ENCODE data around the gene SMG6. TPM values are rescaled to one million over a fixed set of nuclear protein-coding genes. Genes with fewer than 3 reads are reported as not detected.

SMG6 gene
- total RNA-seq, 1 donor from 2014 or later, result 58.7 TPM

- ATAC-seq (peak; percentile 4), DNase-seq (ENCODE audit: low spot score) (peak; percentile 23)
- intact Hi-C loops (cut with DNase I), result no loop called here
Measured at GRCh38 chr17:2191227-2191626, 112.4 kb downstream of the SMG6 start.

DNA sequence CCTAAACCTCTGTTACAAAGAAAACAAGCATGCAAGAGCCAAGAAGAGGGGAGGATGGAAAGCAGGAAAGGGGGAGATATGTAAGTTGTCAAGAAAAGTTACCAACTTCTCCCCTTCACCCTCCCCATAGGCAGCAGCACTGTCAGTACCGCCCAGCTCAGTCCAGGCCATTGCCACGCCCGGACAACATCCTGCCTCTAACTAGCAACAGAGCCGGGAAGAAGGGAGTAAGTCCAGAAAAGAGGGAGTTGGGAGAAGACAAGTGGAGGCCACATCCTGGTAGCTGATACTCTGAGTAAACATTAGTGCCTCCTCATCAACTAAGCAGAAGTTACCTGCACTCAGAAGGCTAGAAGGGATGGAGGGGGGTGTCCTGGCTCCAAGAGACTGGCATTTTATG is 113.6 kb downstream of the SMG6 start:
- ATAC-seq, result peak; percentile 80
- DNase-seq (ENCODE audit: low spot score), result peak; percentile 57

GRCh38 chr17:2188971-2189630 is 114.5 kb downstream of the SMG6 start:
- DNase-seq (ENCODE audit: low spot score), result no peak
- intact Hi-C loops (cut with DNase I), result no loop called here
- peak; percentile 29 for ATAC-seq

More for the DNA sequence above, 113.6 kb downstream of the SMG6 start:
- intact Hi-C loops (cut with DNase I), result no loop called here

DNA sequence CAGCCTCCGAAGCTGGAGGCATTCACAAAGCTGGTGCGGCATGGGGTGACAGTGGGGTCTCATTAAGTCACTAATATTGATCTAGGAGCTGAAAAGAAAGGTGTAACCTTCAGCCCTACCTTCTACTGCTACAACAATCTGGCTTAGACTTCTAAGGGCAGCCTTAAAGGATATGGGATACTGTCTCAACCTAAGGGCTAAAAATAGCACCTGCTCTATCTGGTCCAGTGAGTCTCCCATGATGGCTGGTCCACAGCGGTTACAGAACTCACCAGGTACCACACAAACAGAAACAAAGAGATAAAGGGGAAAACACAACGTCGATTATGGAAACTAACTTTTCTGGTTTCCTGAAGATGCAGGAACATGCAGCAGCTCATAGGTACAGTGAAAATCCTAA is 115.8 kb downstream of the SMG6 start:
- intact Hi-C loops (cut with DNase I), result no loop called here
- no peak for DNase-seq (ENCODE audit: low spot score)
- ATAC-seq, result no peak

DNA sequence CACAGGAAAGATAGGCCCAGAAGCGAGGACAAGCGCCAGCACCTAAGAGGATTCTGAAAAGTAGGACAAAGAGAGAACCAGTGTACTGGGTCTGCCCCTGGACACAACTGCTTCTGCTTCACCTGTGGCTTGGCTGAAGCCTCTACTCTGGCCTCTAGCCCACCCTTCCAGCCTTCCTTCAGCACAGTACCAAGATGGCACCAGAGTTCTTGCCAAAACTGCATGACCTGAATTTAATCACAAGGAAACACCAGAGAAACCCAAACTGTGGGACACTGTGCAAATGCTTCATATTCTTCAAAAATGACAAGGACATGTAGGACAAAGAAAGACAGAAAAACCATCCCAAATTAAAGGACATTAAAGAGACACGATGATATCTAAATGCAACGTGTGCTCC is 116.6 kb downstream of the SMG6 start:
- no peak for ATAC-seq

DNA sequence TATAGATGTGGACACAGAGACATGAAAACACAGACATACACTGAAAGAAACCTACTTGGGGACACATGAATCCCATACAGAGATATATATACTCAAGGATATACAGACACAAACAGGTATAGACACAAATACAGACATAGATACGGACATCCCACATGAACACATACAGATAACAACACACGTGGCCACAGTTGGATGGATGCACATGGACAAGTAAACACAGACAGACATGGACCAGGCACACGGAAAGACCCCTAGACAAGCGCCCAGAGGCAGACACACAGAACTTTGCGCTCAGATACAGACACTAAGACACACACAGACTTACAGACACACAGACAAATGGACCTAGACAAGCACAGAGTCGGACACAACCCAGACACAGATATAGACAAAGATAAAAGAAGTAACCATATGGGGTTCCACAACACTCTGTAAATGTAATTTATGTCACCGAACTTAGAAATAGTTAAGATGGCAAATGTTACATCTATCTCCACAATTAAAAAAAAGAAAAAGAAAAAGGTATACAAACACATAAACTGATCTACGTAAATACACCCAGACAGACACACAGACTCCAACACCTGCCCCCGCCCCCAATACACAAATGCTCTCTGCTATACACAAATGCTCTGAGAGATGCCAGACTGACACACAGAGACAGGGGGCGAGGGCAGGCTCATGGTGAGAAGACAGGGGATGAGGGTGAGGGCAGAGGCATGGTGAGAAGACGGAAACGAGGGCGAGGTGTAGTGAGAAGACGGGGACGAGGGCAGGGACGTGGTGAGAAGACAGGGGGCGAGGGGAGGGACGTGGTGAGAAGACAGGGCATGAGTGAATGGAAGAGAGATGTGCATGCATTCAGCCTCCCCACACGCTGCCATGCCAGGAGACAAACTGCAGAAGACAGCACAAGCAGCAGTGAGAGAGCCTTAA is 118.3 kb downstream of the SMG6 start:
- ATAC-seq, result no peak
- peak; percentile 43 for DNase-seq (ENCODE audit: low spot score)
- intact Hi-C loops (cut with DNase I), result no loop called here

More for the DNA sequence above, 116.6 kb downstream of the SMG6 start:
- no peak for DNase-seq (ENCODE audit: low spot score)
- intact Hi-C loops (cut with DNase I), result no loop called here

GRCh38 chr17:2183346-2183745 is 120.2 kb downstream of the SMG6 start:
- intact Hi-C loops (cut with DNase I), result no loop called here
- no peak for DNase-seq (ENCODE audit: low spot score)
- no peak for ATAC-seq

- DNase-seq (ENCODE audit: low spot score), result peak; percentile 37
- no peak for ATAC-seq
- intact Hi-C loops (cut with DNase I), result no loop called here
Measured at GRCh38 chr17:2181897-2182448, 121.6 kb downstream of the SMG6 start.

DNA sequence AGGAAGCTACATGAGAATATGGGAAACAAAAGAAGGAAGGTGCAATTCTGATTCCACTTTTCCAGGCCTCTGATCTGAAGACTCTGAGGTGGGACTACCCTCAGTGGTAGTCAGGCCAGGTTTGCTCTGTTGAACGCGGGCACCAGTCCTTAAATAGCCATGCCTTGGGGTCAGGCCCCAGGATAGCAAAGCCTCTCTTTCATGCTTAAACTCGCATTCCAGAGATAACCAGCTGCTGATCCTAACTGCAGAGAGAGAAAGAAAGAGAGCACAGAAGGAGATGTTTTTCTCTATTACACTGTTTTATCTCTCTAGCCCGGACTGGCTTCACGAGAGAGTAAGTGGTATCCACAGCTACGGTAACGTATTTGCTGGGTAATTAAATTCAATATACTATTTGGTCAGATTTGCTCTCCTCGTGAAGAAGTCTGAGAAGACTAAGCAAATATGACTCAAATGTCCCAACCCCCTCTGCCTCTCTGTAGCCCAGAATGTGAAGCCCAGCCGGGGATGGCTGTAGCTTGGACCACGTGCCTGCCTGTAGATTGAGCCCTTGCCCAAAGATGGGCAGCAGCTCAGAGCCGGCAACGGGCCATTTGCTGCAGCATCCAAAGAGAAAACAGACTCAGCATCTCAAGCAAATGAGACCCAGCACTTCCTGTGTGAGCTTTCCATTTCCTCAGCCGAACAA is 122.2 kb downstream of the SMG6 start:
- ATAC-seq (peak; percentile 14), DNase-seq (ENCODE audit: low spot score) (peak; percentile 67)
- intact Hi-C loops (cut with DNase I), result no loop called here

DNA sequence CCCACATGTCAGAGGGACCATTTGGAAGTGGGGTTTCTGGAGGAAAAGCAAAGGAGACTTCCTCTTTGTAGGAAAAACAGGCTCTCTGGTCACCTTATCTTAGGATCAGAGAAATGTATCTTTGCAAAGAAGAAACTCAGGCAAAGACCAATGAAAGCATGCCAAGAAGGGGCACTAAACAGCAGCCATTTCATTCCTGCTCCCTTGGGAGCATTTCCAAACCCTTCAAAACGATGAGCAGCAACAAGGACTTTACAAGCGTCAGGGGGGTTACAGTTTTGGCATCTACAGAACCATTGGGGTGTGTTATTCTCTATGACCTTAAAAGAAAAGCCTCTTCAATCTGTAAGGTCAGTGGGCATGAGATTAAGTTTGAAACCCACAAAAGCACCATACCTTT is 122.8 kb downstream of the SMG6 start:
- intact Hi-C loops (cut with DNase I), result no loop called here
- ATAC-seq (no peak), DNase-seq (ENCODE audit: low spot score) (no peak)

- ATAC-seq (peak; percentile 76), DNase-seq (ENCODE audit: low spot score) (peak; percentile 92)
- intact Hi-C loops (cut with DNase I), result no loop called here
Measured at GRCh38 chr17:2179615-2180295, 123.8 kb downstream of the SMG6 start.

GRCh38 chr17:2178798-2179501 is 124.6 kb downstream of the SMG6 start:
- DNase-seq (ENCODE audit: low spot score) (no peak), ATAC-seq (peak; percentile 9)
- intact Hi-C loops (cut with DNase I), result no loop called here

DNA sequence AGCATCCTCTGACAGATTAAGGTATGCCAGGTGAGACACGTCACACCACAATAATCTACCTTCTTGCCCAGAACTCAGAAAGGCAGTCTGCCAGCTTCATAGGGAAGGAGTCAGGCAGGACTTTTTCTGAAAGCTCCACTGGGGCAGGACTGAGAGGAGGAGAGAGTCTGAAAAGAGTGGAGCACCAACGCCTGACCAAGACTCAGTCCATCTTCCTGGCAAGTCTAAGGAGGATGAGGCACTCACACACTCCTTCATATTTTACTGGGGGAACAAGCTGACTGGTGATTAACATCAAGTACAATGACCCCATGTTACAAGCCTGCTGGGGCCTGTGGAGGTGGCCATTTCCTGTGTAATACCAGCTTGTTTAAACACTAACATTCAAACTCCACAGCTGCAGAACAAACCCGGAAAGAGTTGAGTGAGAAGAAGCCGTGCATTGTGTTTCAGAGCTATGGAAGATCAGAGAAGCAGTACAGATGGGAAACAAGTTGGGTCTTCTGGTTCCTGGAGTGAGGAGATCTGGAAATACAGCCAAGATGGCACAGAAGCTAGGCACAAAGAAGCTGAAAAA is 126.3 kb downstream of the SMG6 start:
- intact Hi-C loops (cut with DNase I), result no loop called here
- DNase-seq (ENCODE audit: low spot score) (no peak), ATAC-seq (no peak)

GRCh38 chr17:2176499-2177169 is 127.0 kb downstream of the SMG6 start:
- DNase-seq (ENCODE audit: low spot score) (no peak), ATAC-seq (no peak)
- intact Hi-C loops (cut with DNase I), result no loop called here

GRCh38 chr17:2175294-2175628 is 128.3 kb downstream of the SMG6 start:
- ATAC-seq (peak; percentile 32), DNase-seq (ENCODE audit: low spot score) (no peak)
- intact Hi-C loops (cut with DNase I), result no loop called here

DNA sequence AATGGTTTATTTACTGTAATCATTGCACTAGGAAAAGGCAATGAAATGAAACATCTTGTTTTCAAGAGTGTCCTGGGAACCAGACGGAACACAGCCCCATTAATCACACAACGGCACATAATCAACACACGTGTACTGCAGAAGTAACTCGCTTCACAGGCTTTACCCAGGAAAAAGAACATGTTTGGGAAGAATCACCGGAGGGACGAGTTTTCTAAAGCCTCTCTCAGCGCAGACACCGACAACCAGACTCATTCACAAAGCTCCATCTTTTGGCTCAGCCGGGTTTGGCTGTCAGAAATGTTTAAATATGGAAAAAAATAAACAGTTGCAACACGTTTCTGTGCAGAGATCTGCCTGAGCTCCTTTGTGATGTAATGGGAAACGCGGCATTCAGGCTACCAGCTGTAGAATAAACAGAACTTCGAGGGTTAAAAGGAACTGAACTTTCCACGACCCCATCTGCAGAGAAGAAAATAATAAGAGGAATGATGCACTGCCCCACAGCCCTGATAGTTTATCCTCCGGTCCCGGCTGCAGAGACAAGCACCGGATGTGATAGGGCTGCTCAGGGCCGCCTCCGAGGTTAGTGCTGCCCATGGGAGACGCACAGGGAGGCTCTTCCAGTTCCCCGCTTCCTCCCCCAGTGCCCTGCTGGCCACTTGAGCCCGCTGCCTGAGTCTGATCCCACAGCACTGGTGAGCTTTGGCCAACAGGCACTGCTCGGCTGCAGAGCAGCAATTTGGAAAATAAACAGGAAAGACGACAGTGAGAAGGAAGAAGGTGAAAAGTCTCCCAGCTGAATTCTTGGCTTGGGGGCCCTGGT is 128.9 kb downstream of the SMG6 start:
- peak; percentile 75 for DNase-seq (ENCODE audit: low spot score)
- intact Hi-C loops (cut with DNase I), result no loop called here
- ATAC-seq, result peak; percentile 58

GRCh38 chr17:2174014-2174413 is 129.6 kb downstream of the SMG6 start:
- no peak for ATAC-seq
- DNase-seq (ENCODE audit: low spot score), result no peak
- intact Hi-C loops (cut with DNase I), result no loop called here
